Endothelial cell of umbilical vein (primary cell): ENCODE results near the gene ALX3. TPM values are rescaled to one million over a fixed set of nuclear protein-coding genes. Genes with fewer than 3 reads are reported as not detected.

ENCODE experiments used
- BruUV-seq: library from RNA; stranded (reverse); fragments of 400-500 nt; replicated peaks from 2 replicates; lab custom pipeline; 2021; lab: Mats Ljungman, UMichigan
- CTCF ChIA-PET: fragments of 300-600, 350-600 bp; sonication (Branson Sonifier 250); formaldehyde crosslinking; loops from one replicate; lab custom pipeline; 2021; ENCODE audit warnings: antibody characterized with exemption, inconsistent platforms; lab: Charles Lee
- POLR2A ChIA-PET: fragments of 300-600, 350-600 bp; sonication (Branson Sonifier 250); formaldehyde crosslinking; loops from one replicate; lab custom pipeline; 2021; ENCODE audit warnings: antibody characterized with exemption, inconsistent platforms; lab: Charles Lee
- DNase-seq: peaks from one replicate; pipeline ENCODE4 v3.0.0-alpha.2; 2011; ENCODE audit warnings: low read depth, low spot score
- FAIRE-seq: peaks from 2 replicates; lab custom pipeline; 2011; peaks lifted over from hg19 to GRCh38; lab: Jason Lieb, UNC
- H2AFZ ChIP-seq: 2 replicates; pipeline ENCODE4 v1.6.0; 2012; ENCODE audit warnings: low read depth, low read length, control low read depth, inconsistent platforms
- H3K27ac ChIP-seq: 2 replicates; pipeline ENCODE4 v1.5.1; 2011; ENCODE audit warnings: low read depth, mild to moderate bottlenecking, control low read depth, low read length, moderate library complexity; ENCODE audit not compliant: insufficient read depth
- H3K27me3 ChIP-seq, 2 experiments: 2 replicates each; pipeline versions ENCODE4 v1.6.0 to v1.6.1; 2011; ENCODE audit warnings: low read length in 2 of 2, mixed read lengths in 1 of 2; ENCODE audit not compliant: control insufficient read depth in 2 of 2, insufficient read depth in 2 of 2
- H3K36me3 ChIP-seq, 2 experiments: 2 replicates in 1 of 2; 3 replicates in 1 of 2; pipeline ENCODE4 v1.5.1; 2011; ENCODE audit warnings: low read length in 2 of 2, mild to moderate bottlenecking in 1 of 2, moderate library complexity in 1 of 2; ENCODE audit not compliant: control insufficient read depth in 2 of 2, insufficient read depth in 2 of 2; ENCODE audit errors: extremely low read depth in 1 of 2
- H3K4me1 ChIP-seq: 3 replicates; pipeline ENCODE4 v1.5.1; 2011; ENCODE audit warnings: mild to moderate bottlenecking, low read length; ENCODE audit not compliant: control insufficient read depth, insufficient read depth; ENCODE audit errors: extremely low read depth
- H3K4me2 ChIP-seq: 2 replicates; pipeline ENCODE4 v1.6.1; 2011; ENCODE audit warnings: low read length, control low read depth, mixed read lengths; ENCODE audit not compliant: insufficient read depth
- H3K4me3 ChIP-seq, 3 experiments: fragments of 200-600 bp in 1 of 3; sonication (generic), shearing (Covaris generic) in 1 of 3; replicated peaks in 1 of 3; 2 replicates each; pipeline ENCODE4 v1.5.1; 2011 to 2016; ENCODE audit warnings: control low read depth in 3 of 3, low read length in 3 of 3, mild to moderate bottlenecking in 2 of 3, inconsistent platforms in 1 of 3, low read depth in 1 of 3, moderate library complexity in 1 of 3; ENCODE audit not compliant: insufficient read depth in 1 of 3
- H3K79me2 ChIP-seq: 2 replicates; pipeline ENCODE4 v1.6.0; 2012; ENCODE audit warnings: low read length, inconsistent platforms; ENCODE audit not compliant: control insufficient read depth, insufficient read depth
- H3K9ac ChIP-seq: replicated peaks from 2 replicates; pipeline ENCODE3; 2011; ENCODE audit warnings: low read length, control low read depth; ENCODE audit not compliant: insufficient read depth; ENCODE audit errors: extremely low read depth
- H3K9me1 ChIP-seq: replicated peaks from 3 replicates; pipeline ENCODE4 v1.6.0; 2011; ENCODE audit warnings: mild to moderate bottlenecking, low read length; ENCODE audit not compliant: control insufficient read depth, insufficient read depth; ENCODE audit errors: extremely low read depth
- H3K9me3 ChIP-seq: replicated peaks from 2 replicates; pipeline ENCODE4 v1.5.1; 2012; ENCODE audit warnings: low read length, inconsistent platforms; ENCODE audit not compliant: control insufficient read depth, insufficient read depth
- H4K20me1 ChIP-seq: replicated peaks from 2 replicates; pipeline ENCODE3; 2011; ENCODE audit warnings: mild to moderate bottlenecking, low read length; ENCODE audit not compliant: control insufficient read depth, insufficient read depth; ENCODE audit errors: extremely low read depth
- CTCF ChIP-seq, 2 donors: IDR thresholded peaks; 1 replicate in 1 of 2; 2 replicates in 1 of 2; pipeline ENCODE4 v1.5.1; 2011; ENCODE audit warnings: low read length in 2 of 2, mild to moderate bottlenecking in 2 of 2, moderate library complexity in 2 of 2, control low read depth in 1 of 2, inconsistent platforms in 1 of 2, low read depth in 1 of 2; ENCODE audit not compliant: insufficient read depth in 1 of 2; ENCODE audit errors: extremely low read depth in 1 of 2
- EZH2 ChIP-seq: IDR thresholded peaks from 2 replicates; pipeline ENCODE4 v1.6.1; 2012; ENCODE audit warnings: borderline replicate concordance, low read depth, mild to moderate bottlenecking, moderate library complexity, low read length, inconsistent platforms; ENCODE audit not compliant: severe bottlenecking
- FOS ChIP-seq: IDR thresholded peaks from 2 replicates; pipeline ENCODE4 v1.6.1; 2011; ENCODE audit warnings: mild to moderate bottlenecking, low read length, moderate library complexity, borderline replicate concordance; ENCODE audit not compliant: insufficient read depth
- GATA2 ChIP-seq: IDR thresholded peaks from 2 replicates; pipeline ENCODE4 v1.7.0; 2011; ENCODE audit warnings: low read depth, mild to moderate bottlenecking, moderate library complexity, mixed read lengths, low read length; ENCODE audit not compliant: insufficient read length, insufficient read depth
- JUN ChIP-seq: IDR thresholded peaks from 2 replicates; pipeline ENCODE4 v1.6.1; 2011; ENCODE audit warnings: borderline replicate concordance, low read depth; ENCODE audit not compliant: insufficient read length, insufficient read depth
- MAX ChIP-seq: IDR thresholded peaks from 2 replicates; pipeline ENCODE4 v1.6.1; 2011; ENCODE audit not compliant: insufficient read depth, insufficient read length
- MYC ChIP-seq: IDR thresholded peaks from one replicate; pipeline ENCODE4 v1.6.1; 2011; ENCODE audit warnings: mild to moderate bottlenecking, low read depth, low read length
- POLR2A ChIP-seq: IDR thresholded peaks from 2 replicates; pipeline ENCODE4 v1.6.1; 2012; ENCODE audit warnings: low read depth, mild to moderate bottlenecking, control low read depth, low read length
- POLR2AphosphoS5 ChIP-seq: IDR thresholded peaks from 2 replicates; pipeline ENCODE4 v1.6.1; 2012; ENCODE audit warnings: low read depth, mild to moderate bottlenecking, control low read depth, low read length, moderate library complexity; ENCODE audit not compliant: insufficient read depth
- dilution Hi-C: fragments of 300-500 bp; cut with MboI; formaldehyde crosslinking; loops from one replicate; pipeline ENCODE4 v1.15.0; 2019; ENCODE audit warnings: low sequenced_read_pairs; ENCODE audit not compliant: extremely low pct_ligation_motif_present
- intact Hi-C: fragments of 100-400 bp; cut with micrococcal nuclease; formaldehyde crosslinking; loops from one replicate; pipeline ENCODE4 v1.10.0; 2022
- polyA plus RNA-seq, 4 experiments: library from polyadenylated mRNA; depleted of rRNA in 3 of 4; stranded (reverse) in 3 of 4; unstranded in 1 of 4; fragments of >200 nt; gene quantifications; 2 replicates each; pipeline versions ENCODE4 v1.2.1 to v1.2.3, GENCODE V29; 2011 to 2012; ENCODE audit warnings: missing spikeins in 1 of 4
- total RNA-seq: library from RNA; stranded (reverse); gene quantifications from 2 replicates; pipeline ENCODE4 v1.2.3, GENCODE V29; 2021

Gene ALX3
- total and polyA plus RNA-seq, 2 donors (not counting 3 experiments of a cell fraction or from before 2014, with no cell fraction given), result not detected

- ChIA-PET CTCF (no interaction called here), POLR2A (no interaction called here)
- H3K4me3 ChIP-seq, result no peak overlapping the region
- no peak overlapping the region for H3K9ac ChIP-seq
- no peak for FAIRE-seq
- H3K36me3 ChIP-seq, result peaks cover under 1 to 4% of the 10 kb centered on the region in 2 experiments
- H2AFZ ChIP-seq, result peak overlapping the region; percentile 96
- TF ChIP-seq POLR2AphosphoS5 (no peak), FOS (no peak), EZH2 (no peak), MAX (no peak), MYC (no peak), GATA2 (no peak), POLR2A (no peak), CTCF (IDR thresholded peaks at IDR 0.05; ENCODE audit: extremely low read depth in 1 of 2, insufficient read depth in 1 of 2, low read depth in 1 of 2, low read length in 2 of 2) (no peak), JUN (no peak)
- H3K27ac ChIP-seq, result no peak overlapping the region
- no peak for DNase-seq
- peaks cover 26% of the 10 kb centered on the region for H3K79me2 ChIP-seq
- no peaks in the 10 kb centered on the region for H3K27me3 ChIP-seq
- no peak overlapping the region for H3K4me2 ChIP-seq
- dilution Hi-C loops, result no loop called here
- peaks cover 9% of the 10 kb centered on the region for H3K4me1 ChIP-seq
- no TSS peak for BruUV-seq
- no peaks in the 10 kb centered on the region for H4K20me1 ChIP-seq
- intact Hi-C loops, result loop anchor here (5.0 to 10.0 kb wide), 2 partner anchors 939 to 1474 kb away; partner anchors contain the start of gene TMEM167B
- no peaks in the 10 kb centered on the region for H3K9me1 ChIP-seq
- H3K9me3 ChIP-seq, result no peaks in the 10 kb centered on the region
Measured at GRCh38 chr1:110033421-110033820, 37.1 kb downstream of the ALX3 start.
